Measurements from ENCODE around the gene TXNIP. TPM values are rescaled to one million over a fixed set of nuclear protein-coding genes. Genes with fewer than 3 reads are reported as not detected.

The TXNIP gene
- polyA plus RNA-seq, 1 of the 3 experiments (the other 2 are of a cell fraction) = 44.6 TPM

- CTCF ChIA-PET = interaction anchor here (1.3 to 10.6 kb wide), 4 partner anchors 9 to 95 kb away, joined by 3 to 99 read pairs (median 8); no protein-coding TSS in a partner anchor
Measured at GRCh38 chr1:145986551-145986950, 9.8 kb downstream of the TXNIP start.

GRCh38 chr1:145985502-145986439 lies 10.6 kb downstream of the TXNIP start:
- Histone ChIP-seq H3K27ac (ENCODE audit: low read depth in 2 of 2, low read length in 1 of 2) (peak overlapping the region; percentile 51 to 69; a peak in 3 of 4 replicates), H3K9me3 (no peaks in the 10 kb centered on the region), H3K9me2 (no peaks in the 10 kb centered on the region), H4K20me1 (ENCODE audit: insufficient read depth) (no peaks in the 10 kb centered on the region), H3K36me3 (replicated peaks in 1 of 2; ENCODE audit: control insufficient read depth in 1 of 2, insufficient read depth in 2 of 2, low read length in 1 of 2) (no peaks in the 10 kb centered on the region), H3F3A (replicated peaks; ENCODE audit: insufficient read depth) (peaks cover 7% of the 10 kb centered on the region), H2AFZ (ENCODE audit: low read depth) (peak overlapping the region; percentile 85), H3K4me1 (ENCODE audit: control insufficient read depth in 1 of 2, insufficient read depth in 2 of 2, low read depth in 1 of 2, low read length in 1 of 2) (peaks cover 8 to 14% of the 10 kb centered on the region in 2 experiments; a peak in 3 of 4 replicates), H3K9ac (no peak overlapping the region), H3K27me3 (ENCODE audit: insufficient read depth) (no peaks in the 10 kb centered on the region), H3K4me2 (peak overlapping the region; percentile 37; the same call in 1 of the 2 replicates), H3K4me3 (ENCODE audit: low read depth in 2 of 2, low read length in 1 of 2) (no peak overlapping the region), H3K79me2 (ENCODE audit: insufficient read depth) (no peaks in the 10 kb centered on the region)
- WGBS (ENCODE audit: low lambda C conversion rate) = 63% methylated on average over 15 of the region's 15 CpGs
- no peak for DNase-seq
- ChIA-PET POLR2A (interaction anchor here (0.6 kb wide), 1 partner anchor 41 kb away, joined by 3 read pairs; no protein-coding TSS in a partner anchor), CTCF (interaction anchor here (1.3 to 10.6 kb wide), 3 partner anchors 8 to 94 kb away, joined by 5 to 99 read pairs (median 11); no protein-coding TSS in a partner anchor)
- TF ChIP-seq POLR2AphosphoS5 (IDR thresholded peaks at IDR 0.05; ENCODE audit: low read depth, low read length) = no peak
- peak; percentile 57 for TF ChIP-seq TCF12 (IDR thresholded peaks at IDR 0.05)
- TF ChIP-seq FOXJ3 (CRISPR knock-in tag; IDR thresholded peaks at IDR 0.05) = no peak
- peak; percentile 53 for TF ChIP-seq JUND (IDR thresholded peaks at IDR 0.05)
- TF ChIP-seq FOSL2 (IDR thresholded peaks at IDR 0.05; ENCODE audit: borderline replicate concordance, low read depth) = peak; percentile 45; the same call in 1 of the 2 replicates
- no peak for TF ChIP-seq REST (IDR thresholded peaks at IDR 0.05; ENCODE audit: low read depth, low read length)
- no peak for TF ChIP-seq YY1 (IDR thresholded peaks at IDR 0.05; ENCODE audit: low read depth)
- no peak for TF ChIP-seq GABPA (IDR thresholded peaks at IDR 0.05; ENCODE audit: low read depth)
- no peak for TF ChIP-seq TEAD4 (IDR thresholded peaks at IDR 0.05; ENCODE audit: borderline replicate concordance, insufficient read depth)
- TF ChIP-seq USF1 (IDR thresholded peaks at IDR 0.05; ENCODE audit: borderline replicate concordance, low read depth) = no peak
- TF ChIP-seq NRF1 (IDR thresholded peaks at IDR 0.05; ENCODE audit: low read depth, low read length) = no peak
- TF ChIP-seq RCOR1 (IDR thresholded peaks at IDR 0.05; ENCODE audit: low read length) = no peak

More at GRCh38 chr1:145986551-145986950, 9.8 kb downstream of the TXNIP start:
- no peaks in the 10 kb centered on the region for H3K79me2 ChIP-seq (ENCODE audit: insufficient read depth)
- H3K36me3 ChIP-seq (replicated peaks in 1 of 2; ENCODE audit: control insufficient read depth in 1 of 2, insufficient read depth in 2 of 2, low read length in 1 of 2) = no peaks in the 10 kb centered on the region
- H3K9me3 ChIP-seq = no peaks in the 10 kb centered on the region
- no peaks in the 10 kb centered on the region for H3K27me3 ChIP-seq (ENCODE audit: insufficient read depth)
- no peak overlapping the region for H2AFZ ChIP-seq (ENCODE audit: low read depth)
- H4K20me1 ChIP-seq (ENCODE audit: insufficient read depth) = no peaks in the 10 kb centered on the region
- WGBS (ENCODE audit: low lambda C conversion rate) = 97% methylated on average over 6 of the region's 6 CpGs
- no peak overlapping the region for H3K9ac ChIP-seq
- H3K4me2 ChIP-seq = no peak overlapping the region
- peak overlapping the region; percentile 16 to 69; a peak in 3 of 4 replicates for H3K27ac ChIP-seq (ENCODE audit: low read depth in 2 of 2, low read length in 1 of 2)
- no peak for TF ChIP-seq SIN3A (IDR thresholded peaks at IDR 0.05; ENCODE audit: borderline replicate concordance, low read depth, low read length)
- no peak for TF ChIP-seq MXI1 (IDR thresholded peaks at IDR 0.05; ENCODE audit: low read depth, low read length)
- TF ChIP-seq ZBTB33 (IDR thresholded peaks at IDR 0.05; ENCODE audit: borderline replicate concordance, low read depth) = no peak
- POLR2A ChIA-PET = no interaction called here
- no peak for DNase-seq
- H3K4me1 ChIP-seq (ENCODE audit: control insufficient read depth in 1 of 2, insufficient read depth in 2 of 2, low read depth in 1 of 2, low read length in 1 of 2) = peaks cover 7 to 14% of the 10 kb centered on the region in 2 experiments; a peak in 3 of 4 replicates
- H3K9me2 ChIP-seq = no peaks in the 10 kb centered on the region
- H3F3A ChIP-seq (replicated peaks; ENCODE audit: insufficient read depth) = peaks cover 9% of the 10 kb centered on the region
- H3K4me3 ChIP-seq (ENCODE audit: low read depth in 2 of 2, low read length in 1 of 2) = no peak overlapping the region
